Liver (tissue), 9 donors: ENCODE results near the gene ABCA9. TPM values are rescaled to one million over a fixed set of nuclear protein-coding genes. Genes with fewer than 3 reads are reported as not detected.
A peak's percentile ranks its signal among the peaks of the same experiment; 100 is the strongest.

ENCODE experiments used
- DNase-seq: peaks from one replicate; pipeline ENCODE4 v3.0.0-alpha.2; 2017; ENCODE audit warnings: low spot score
- H3K27ac ChIP-seq, 2 donors: one replicate each; pipeline ENCODE4 v1.7.0; 2013; ENCODE audit warnings: inconsistent platforms in 2 of 2, low read length in 2 of 2, control low read depth in 1 of 2, low read depth in 1 of 2, mild to moderate bottlenecking in 1 of 2
- H3K27me3 ChIP-seq, 4 donors: one replicate each; pipeline versions ENCODE4 v1.6.1 to v1.7.0; 2013; ENCODE audit warnings: low read length in 3 of 4, inconsistent platforms in 1 of 4, mild to moderate bottlenecking in 1 of 4, moderate library complexity in 1 of 4; ENCODE audit not compliant: control insufficient read depth in 4 of 4, insufficient read depth in 4 of 4
- H3K36me3 ChIP-seq, 4 donors: one replicate each; pipeline versions ENCODE4 v1.6.1 to v1.7.0; 2013; ENCODE audit warnings: low read length in 3 of 4, mild to moderate bottlenecking in 3 of 4, low read depth in 1 of 4, moderate library complexity in 1 of 4; ENCODE audit not compliant: control insufficient read depth in 4 of 4, insufficient read depth in 3 of 4
- H3K4me1 ChIP-seq, 4 donors: one replicate each; pipeline versions ENCODE4 v1.6.1 to v1.7.0; 2013; ENCODE audit warnings: low read length in 3 of 4, mild to moderate bottlenecking in 3 of 4, moderate library complexity in 1 of 4; ENCODE audit not compliant: control insufficient read depth in 4 of 4, insufficient read depth in 4 of 4
- H3K4me3 ChIP-seq, 3 donors: one replicate each; pipeline versions ENCODE4 v1.6.1 to v1.7.0; 2013; ENCODE audit warnings: low read length in 3 of 3, control low read depth in 1 of 3, low read depth in 1 of 3, mild to moderate bottlenecking in 1 of 3
- H3K9ac ChIP-seq, 2 donors: one replicate each; pipeline ENCODE4 v1.7.0; 2013; ENCODE audit warnings: low read length in 2 of 2, mild to moderate bottlenecking in 2 of 2, moderate library complexity in 2 of 2, control low read depth in 1 of 2, low read depth in 1 of 2
- H3K9me3 ChIP-seq, 4 donors: one replicate each; pipeline versions ENCODE4 v1.6.1 to v1.7.0; 2013; ENCODE audit warnings: low read length in 3 of 4; ENCODE audit not compliant: control insufficient read depth in 4 of 4
- CTCF ChIP-seq: fragments of 150-350 bp; IDR thresholded peaks from 2 replicates; pipeline ENCODE4 v1.5.1; 2017; ENCODE audit warnings: improper control_type of control experiment, low read depth, low read length; ENCODE audit not compliant: missing input control
- FOXA1 ChIP-seq: IDR thresholded peaks from 2 replicates; pipeline ENCODE4 v1.6.1; 2016; ENCODE audit warnings: antibody characterized with exemption
- FOXA2 ChIP-seq: IDR thresholded peaks from 2 replicates; pipeline ENCODE4 v1.6.1; 2016; ENCODE audit warnings: antibody characterized with exemption
- HNF4G ChIP-seq: IDR thresholded peaks from 2 replicates; pipeline ENCODE4 v1.6.1; 2016; ENCODE audit warnings: antibody characterized with exemption
- JUND ChIP-seq, 2 donors: IDR thresholded peaks; 2 replicates each; pipeline ENCODE4 v1.6.1; 2016; ENCODE audit warnings: antibody characterized with exemption in 2 of 2
- NR2F2 ChIP-seq: IDR thresholded peaks from 2 replicates; pipeline ENCODE4 v1.6.1; 2016; ENCODE audit warnings: antibody characterized with exemption
- RAD21 ChIP-seq, 2 donors: IDR thresholded peaks; 2 replicates each; pipeline ENCODE4 v1.6.1; 2016; ENCODE audit warnings: antibody characterized with exemption in 2 of 2, mild to moderate bottlenecking in 2 of 2
- REST ChIP-seq: IDR thresholded peaks from 2 replicates; pipeline ENCODE4 v1.6.1; 2016; ENCODE audit warnings: antibody characterized with exemption, mild to moderate bottlenecking
- RXRA ChIP-seq, 2 donors: IDR thresholded peaks; 2 replicates each; pipeline ENCODE4 v1.6.1; 2017 to 2018; ENCODE audit warnings: antibody characterized with exemption in 2 of 2, mild to moderate bottlenecking in 1 of 2
- ZBTB33 ChIP-seq: IDR thresholded peaks from 2 replicates; pipeline ENCODE4 v1.6.1; 2016; ENCODE audit warnings: antibody characterized with exemption
- WGBS: extraction: QIAGEN DNeasy Blood & Tissue Kit; methylation state at CpG from one replicate; pipeline ENCODE4 v1.1.7; 2013; 5-methylcytosine and 5-hydroxymethylcytosine counted together
- polyA plus RNA-seq, 2 donors: library from polyadenylated mRNA; stranded (reverse) in 1 of 2; unstranded in 1 of 2; fragments of 200-250 nt in 1 of 2; fragments of >200 nt in 1 of 2; fragmentation: Nextera tagmentation in 1 of 2; extraction: Ambion mirVana in 1 of 2; gene quantifications; one replicate each; pipeline versions ENCODE4 v1.2.1 to v1.2.3, GENCODE V29; 2013 to 2015
- total RNA-seq, 2 donors: library from RNA; depleted of rRNA; stranded (reverse); fragments of >200 nt; gene quantifications; one replicate each; pipeline ENCODE4 v1.2.3, GENCODE V29; 2014
- TF ChIP-seq, protein P1 (sequence below): IDR thresholded peaks from 2 replicates; pipeline ENCODE4 v1.6.1; 2016; ENCODE audit warnings: antibody characterized with exemption
- TF ChIP-seq, protein P2 (sequence below): IDR thresholded peaks from 2 replicates; pipeline ENCODE4 v1.6.1; 2016; ENCODE audit warnings: antibody characterized with exemption
- donor health status: healthy.
- donor health status: healthy.
- donor health status: healthy.
- donor health status: healthy.
- donor health status: healthy.

Gene ABCA9
- total and polyA plus RNA-seq, 4 donors = 1.4 to 18.9 (median 5.9) TPM

DNA sequence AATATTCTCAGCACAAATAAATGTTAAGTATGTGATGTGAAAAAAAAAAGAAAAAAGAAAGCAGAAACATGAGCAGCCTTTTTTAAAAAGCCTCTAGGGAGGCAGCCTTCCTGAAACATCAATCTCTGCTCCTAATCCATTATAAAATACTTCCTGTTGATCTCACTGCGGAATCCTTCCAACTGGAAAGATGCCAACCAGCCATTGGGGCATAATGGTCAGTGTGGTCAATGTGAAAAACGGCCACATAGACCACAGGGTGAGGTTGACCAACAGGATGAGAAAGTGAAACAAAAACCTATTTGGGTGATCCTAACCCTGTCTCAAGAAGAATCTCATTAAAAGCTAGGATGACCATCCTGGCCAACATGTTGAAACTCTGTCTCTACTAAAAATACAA lies 79.4 kb downstream of the ABCA9 start (continued):
- no peak for TF ChIP-seq REST
- no peak for TF ChIP-seq NR2F2
- no peak for TF ChIP-seq JUND (IDR thresholded peaks at IDR 0.05)
- peak; percentile 14 to 20 for TF ChIP-seq RXRA (IDR thresholded peaks at IDR 0.05)
- TF ChIP-seq, protein P1, sequence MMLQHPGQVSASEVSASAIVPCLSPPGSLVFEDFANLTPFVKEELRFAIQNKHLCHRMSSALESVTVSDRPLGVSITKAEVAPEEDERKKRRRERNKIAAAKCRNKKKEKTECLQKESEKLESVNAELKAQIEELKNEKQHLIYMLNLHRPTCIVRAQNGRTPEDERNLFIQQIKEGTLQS = no peak
- no peak for TF ChIP-seq FOXA2

DNA sequence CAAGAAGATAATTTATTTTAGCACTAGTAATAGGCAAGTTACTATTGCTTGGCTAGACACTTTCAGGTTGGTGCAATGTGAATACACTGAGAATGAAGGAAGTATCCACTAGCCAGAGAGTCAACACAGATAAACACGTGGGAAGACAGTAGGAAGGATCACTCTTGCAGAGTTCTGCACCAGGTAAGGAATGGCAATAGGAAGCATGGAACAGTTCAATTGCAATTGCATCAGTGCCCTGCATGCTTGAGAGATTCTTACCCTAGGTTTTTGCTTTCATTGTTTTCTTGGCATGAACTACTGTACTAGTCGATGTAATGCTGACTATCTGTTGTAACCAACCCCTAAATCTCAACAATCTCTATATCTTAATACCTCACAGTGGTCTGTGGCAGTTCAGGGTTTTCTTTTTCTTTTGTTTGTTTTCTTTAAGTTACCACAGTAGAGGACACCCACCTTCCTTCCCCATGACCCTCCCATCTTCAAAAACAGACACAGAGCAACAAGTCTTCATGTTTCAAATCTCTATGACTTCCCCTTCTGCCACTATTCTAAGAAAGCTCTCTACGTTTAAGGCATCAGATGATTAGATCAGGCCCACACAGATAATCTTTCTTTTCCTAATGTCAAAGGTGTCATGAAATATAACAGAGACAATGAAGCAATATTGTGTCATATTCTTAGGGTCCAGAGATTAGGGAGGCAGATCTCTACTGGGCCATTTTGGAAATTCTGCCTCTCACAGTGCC lies 87.5 kb downstream of the ABCA9 start:
- Histone ChIP-seq H3K27me3 (no peaks in the 10 kb centered on the region), H3K36me3 (peaks cover 1 to 13% (median 5%) of the 10 kb centered on the region in 4 donors), H3K4me3 (no peak overlapping the region), H3K27ac (no peak overlapping the region), H3K9me3 (no peaks in the 10 kb centered on the region), H3K9ac (no peak overlapping the region), H3K4me1 (peaks cover 0 to 5% (median 2%) of the 10 kb centered on the region in 4 donors)
- no peak for DNase-seq
- TF ChIP-seq, protein P2, sequence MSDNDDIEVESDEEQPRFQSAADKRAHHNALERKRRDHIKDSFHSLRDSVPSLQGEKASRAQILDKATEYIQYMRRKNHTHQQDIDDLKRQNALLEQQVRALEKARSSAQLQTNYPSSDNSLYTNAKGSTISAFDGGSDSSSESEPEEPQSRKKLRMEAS = no peak
- no peak for TF ChIP-seq ZBTB33
- TF ChIP-seq FOXA1 = no peak
- 45% methylated on average over 3 of the region's 3 CpGs for WGBS

DNA sequence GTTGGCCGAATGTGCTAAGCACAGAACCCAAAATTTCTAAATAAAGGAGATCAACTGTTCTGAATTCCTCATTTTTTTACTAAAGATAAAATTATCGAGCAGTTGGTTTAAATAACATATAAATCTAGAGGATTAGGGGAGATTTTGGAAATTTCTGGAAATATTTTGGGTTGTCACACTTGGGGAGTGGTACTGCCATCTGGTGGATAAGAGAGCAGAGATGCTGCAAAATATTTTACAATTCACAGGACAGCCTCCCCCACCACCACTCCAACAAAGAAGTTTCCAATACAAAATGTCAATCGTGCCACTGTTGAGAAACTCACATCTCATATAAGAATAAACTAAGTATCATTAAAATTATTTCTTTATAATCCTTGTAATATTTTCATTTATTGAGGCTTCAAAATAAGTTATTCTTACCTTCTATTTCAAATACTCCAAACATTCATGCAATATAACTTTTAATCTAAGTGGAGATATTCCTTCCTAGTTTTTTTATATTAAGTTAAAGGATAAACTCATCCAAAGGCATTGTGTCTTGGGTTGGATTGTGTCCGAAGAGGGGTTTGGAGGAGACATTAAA lies 88.5 kb downstream of the ABCA9 start:
- peaks cover 0 to 5% (median 2%) of the 10 kb centered on the region in 4 donors for H3K4me1 ChIP-seq
- DNase-seq = no peak
- peak; percentile 78 for TF ChIP-seq CTCF
- peak; percentile 9 for TF ChIP-seq HNF4G
- TF ChIP-seq RXRA (IDR thresholded peaks at IDR 0.05) = no peak
- peak; percentile 91 to 94 for TF ChIP-seq RAD21 (IDR thresholded peaks at IDR 0.05)
- H3K36me3 ChIP-seq = peaks cover 1 to 13% (median 5%) of the 10 kb centered on the region in 4 donors
- whole genome bisulfite sequencing = 50% methylated on average over 4 of the region's 4 CpGs
- H3K9ac ChIP-seq = peak overlapping the region in 1 of 2 donors; percentile 1
- H3K27ac ChIP-seq = no peak overlapping the region
- H3K27me3 ChIP-seq = no peaks in the 10 kb centered on the region
- H3K9me3 ChIP-seq = no peaks in the 10 kb centered on the region
- H3K4me3 ChIP-seq = no peak overlapping the region
